ENCODE data around the gene MAF.

MAF gene

DNA sequence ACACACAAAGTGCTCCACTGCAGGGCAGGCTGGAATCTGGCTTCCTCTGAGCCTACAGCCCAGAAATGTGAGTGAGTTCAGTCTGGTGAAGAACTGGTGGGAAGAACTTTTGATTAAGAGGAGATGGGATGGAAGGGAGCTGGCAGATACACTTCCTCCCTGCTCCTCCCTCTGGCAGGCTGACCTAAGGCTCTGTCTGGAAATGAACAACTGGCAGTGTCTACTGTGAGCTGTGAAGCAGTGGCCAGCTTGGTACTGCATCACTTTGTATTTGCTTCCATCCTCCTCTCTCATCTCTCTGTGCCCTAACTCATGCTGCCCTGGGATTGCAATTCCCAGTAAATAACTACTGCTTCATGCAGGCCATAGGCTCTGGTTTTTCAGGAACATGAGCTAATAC, 45.6 kb downstream of the MAF start:
- in situ Hi-C loops (cut with HindIII; ENCODE audit: low sequenced_read_pairs), result no loop called here
- no peak for DNase-seq (ENCODE audit: low read depth)
- TF ChIP-seq, protein P1, sequence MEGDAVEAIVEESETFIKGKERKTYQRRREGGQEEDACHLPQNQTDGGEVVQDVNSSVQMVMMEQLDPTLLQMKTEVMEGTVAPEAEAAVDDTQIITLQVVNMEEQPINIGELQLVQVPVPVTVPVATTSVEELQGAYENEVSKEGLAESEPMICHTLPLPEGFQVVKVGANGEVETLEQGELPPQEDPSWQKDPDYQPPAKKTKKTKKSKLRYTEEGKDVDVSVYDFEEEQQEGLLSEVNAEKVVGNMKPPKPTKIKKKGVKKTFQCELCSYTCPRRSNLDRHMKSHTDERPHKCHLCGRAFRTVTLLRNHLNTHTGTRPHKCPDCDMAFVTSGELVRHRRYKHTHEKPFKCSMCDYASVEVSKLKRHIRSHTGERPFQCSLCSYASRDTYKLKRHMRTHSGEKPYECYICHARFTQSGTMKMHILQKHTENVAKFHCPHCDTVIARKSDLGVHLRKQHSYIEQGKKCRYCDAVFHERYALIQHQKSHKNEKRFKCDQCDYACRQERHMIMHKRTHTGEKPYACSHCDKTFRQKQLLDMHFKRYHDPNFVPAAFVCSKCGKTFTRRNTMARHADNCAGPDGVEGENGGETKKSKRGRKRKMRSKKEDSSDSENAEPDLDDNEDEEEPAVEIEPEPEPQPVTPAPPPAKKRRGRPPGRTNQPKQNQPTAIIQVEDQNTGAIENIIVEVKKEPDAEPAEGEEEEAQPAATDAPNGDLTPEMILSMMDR (IDR thresholded peaks at IDR 0.05; ENCODE audit: low read depth, low read length, missing control alignments), result no peak
- H3K4me3 ChIP-seq (ENCODE audit: low read depth, low read length), result no peak overlapping the region

DNA sequence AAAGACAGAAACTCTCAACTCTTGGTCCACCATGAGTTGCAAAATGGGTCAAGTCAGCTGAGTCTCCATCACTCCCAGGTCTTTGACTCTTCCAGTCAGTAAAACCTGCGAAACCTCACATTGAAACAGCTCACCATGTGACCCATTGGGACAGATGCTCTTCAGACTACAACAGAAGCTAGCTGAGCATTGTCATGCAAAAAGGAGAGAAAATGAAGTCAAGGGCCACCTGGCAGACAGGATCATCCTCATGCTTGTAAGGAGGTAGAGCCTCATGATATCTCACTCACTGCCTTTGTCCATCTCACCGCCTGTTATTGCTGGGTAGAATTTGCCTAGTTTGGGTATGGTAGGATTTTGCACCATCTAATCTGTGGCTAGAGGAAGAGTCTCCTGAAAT, 50.2 kb downstream of the MAF start:
- H3K4me3 ChIP-seq (ENCODE audit: low read depth, low read length), result no peak overlapping the region
- DNase-seq (ENCODE audit: low read depth), result no peak
- in situ Hi-C loops (cut with HindIII; ENCODE audit: low sequenced_read_pairs), result no loop called here
- TF ChIP-seq, protein P1 (IDR thresholded peaks at IDR 0.05; ENCODE audit: low read depth, low read length, missing control alignments), result no peak

DNA sequence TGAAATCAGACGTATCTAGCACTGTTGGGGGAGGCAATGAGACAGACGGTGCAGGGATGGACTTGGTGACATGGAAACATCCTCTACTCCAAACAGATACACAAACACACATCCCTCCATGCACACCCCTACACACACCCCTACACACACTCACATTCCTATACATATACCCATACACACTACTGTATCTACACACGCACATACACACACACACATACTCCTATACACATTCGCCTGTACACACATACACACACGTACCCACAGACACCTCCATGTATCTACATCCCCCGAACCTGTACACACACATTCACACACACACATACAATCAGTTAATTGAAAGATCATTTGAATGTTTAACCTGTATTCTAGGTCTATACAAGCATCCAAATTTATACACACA, 53.5 kb downstream of the MAF start:
- TF ChIP-seq, protein P1 (IDR thresholded peaks at IDR 0.05; ENCODE audit: low read depth, low read length, missing control alignments), result no peak
- no peak for DNase-seq (ENCODE audit: low read depth)
- in situ Hi-C loops (cut with HindIII; ENCODE audit: low sequenced_read_pairs), result no loop called here
- H3K4me3 ChIP-seq (ENCODE audit: low read depth, low read length), result no peak overlapping the region
